ENCODE measurements around the gene PRX.

Gene PRX

GRCh38 chr19:40379446-40380198, 33.6 kb downstream of the PRX start:
- no peak for TF ChIP-seq CTCF (IDR thresholded peaks at IDR 0.05; ENCODE audit: low read length)
- TF ChIP-seq EZH2 (IDR thresholded peaks at IDR 0.05; ENCODE audit: borderline replicate concordance, low read length), result no peak
- no peak overlapping the region for H3K27ac ChIP-seq (ENCODE audit: low read depth, low read length, poor library complexity, severe bottlenecking)

DNA sequence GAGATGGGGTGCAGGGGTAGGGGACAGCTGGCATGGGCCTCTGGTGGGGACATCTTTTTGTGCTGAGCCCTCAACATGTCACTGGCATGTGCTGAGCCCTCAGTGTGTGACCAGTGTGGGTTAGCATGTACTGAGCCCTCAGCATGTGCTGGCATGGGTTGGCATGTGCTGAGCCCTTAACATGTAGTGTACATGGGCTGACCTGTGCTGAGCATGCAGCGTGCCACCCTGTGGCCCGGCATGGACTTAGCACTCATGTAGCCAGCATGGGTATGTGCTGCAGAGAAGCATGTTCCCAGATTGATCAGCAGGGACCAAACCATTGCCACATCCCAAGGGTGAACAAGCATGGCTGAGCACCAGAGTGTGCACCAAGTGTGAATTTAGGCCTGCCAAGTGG, 34.7 kb downstream of the PRX start:
- H3K9me3 ChIP-seq (ENCODE audit: low read length), result no peaks in the 10 kb centered on the region
- H3K36me3 ChIP-seq (ENCODE audit: insufficient read depth, low read length), result no peaks in the 10 kb centered on the region
- H3K79me2 ChIP-seq (ENCODE audit: insufficient read depth, low read length), result no peaks in the 10 kb centered on the region
- no peaks in the 10 kb centered on the region for H3F3A ChIP-seq (ENCODE audit: insufficient read depth, low read length)
- no peaks in the 10 kb centered on the region for H4K20me1 ChIP-seq (ENCODE audit: insufficient read depth, low read length)
- H2AFZ ChIP-seq (ENCODE audit: low read length), result no peak overlapping the region
- 0 out of 2 replicates have a peak, but pooled peaks cover 4% of the 10 kb centered on the region for H3K27me3 ChIP-seq (ENCODE audit: insufficient read depth, low read length)
- no peak overlapping the region for H3K9ac ChIP-seq (ENCODE audit: low read length)
- H3K9me2 ChIP-seq (ENCODE audit: low read depth, low read length), result no peaks in the 10 kb centered on the region
- no peak overlapping the region for H3K4me2 ChIP-seq (ENCODE audit: low read length)
- H3K4me1 ChIP-seq (ENCODE audit: insufficient read depth, low read length, severe bottlenecking), result no peaks in the 10 kb centered on the region
- no peak overlapping the region for H3K4me3 ChIP-seq (ENCODE audit: low read depth, low read length, poor library complexity, severe bottlenecking)
- TF ChIP-seq EZH2 (IDR thresholded peaks at IDR 0.05; ENCODE audit: borderline replicate concordance, low read length) (no peak), CTCF (IDR thresholded peaks at IDR 0.05; ENCODE audit: low read length) (no peak)
- no peak overlapping the region for H3K27ac ChIP-seq (ENCODE audit: low read depth, low read length, poor library complexity, severe bottlenecking)

More at GRCh38 chr19:40379446-40380198, 33.6 kb downstream of the PRX start:
- Histone ChIP-seq H4K20me1 (ENCODE audit: insufficient read depth, low read length) (no peaks in the 10 kb centered on the region), H3K36me3 (ENCODE audit: insufficient read depth, low read length) (no peaks in the 10 kb centered on the region), H3F3A (ENCODE audit: insufficient read depth, low read length) (no peaks in the 10 kb centered on the region), H3K79me2 (ENCODE audit: insufficient read depth, low read length) (no peaks in the 10 kb centered on the region), H3K4me2 (ENCODE audit: low read length) (no peak overlapping the region), H2AFZ (ENCODE audit: low read length) (no peak overlapping the region), H3K9me3 (ENCODE audit: low read length) (no peaks in the 10 kb centered on the region), H3K9me2 (ENCODE audit: low read depth, low read length) (no peaks in the 10 kb centered on the region), H3K9ac (ENCODE audit: low read length) (no peak overlapping the region), H3K4me1 (ENCODE audit: insufficient read depth, low read length, severe bottlenecking) (no peaks in the 10 kb centered on the region), H3K27me3 (ENCODE audit: insufficient read depth, low read length) (0 out of 2 replicates have a peak, but pooled peaks cover 4% of the 10 kb centered on the region), H3K4me3 (ENCODE audit: low read depth, low read length, poor library complexity, severe bottlenecking) (no peak overlapping the region)

DNA sequence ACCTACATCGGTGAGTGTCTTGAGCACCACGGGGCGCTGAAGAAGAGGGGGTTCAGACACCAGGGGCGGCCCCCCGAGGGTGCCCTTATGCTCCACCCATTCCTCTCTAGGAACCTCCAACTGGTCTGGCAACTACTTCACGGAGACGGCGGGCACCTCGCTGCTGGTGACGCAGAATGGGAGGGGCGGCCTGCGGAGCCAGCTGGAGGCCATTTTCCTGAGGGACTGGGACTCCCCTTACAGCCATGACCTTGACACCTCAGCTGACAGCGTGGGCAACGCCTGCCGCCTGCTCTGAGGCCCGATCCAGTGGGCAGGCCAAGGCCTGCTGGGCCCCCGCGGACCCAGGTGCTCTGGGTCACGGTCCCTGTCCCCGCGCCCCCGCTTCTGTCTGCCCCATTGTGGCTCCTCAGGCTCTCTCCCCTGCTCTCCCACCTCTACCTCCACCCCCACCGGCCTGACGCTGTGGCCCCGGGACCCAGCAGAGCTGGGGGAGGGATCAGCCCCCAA, 35.2 kb downstream of the PRX start:
- TF ChIP-seq CTCF (IDR thresholded peaks at IDR 0.05; ENCODE audit: low read length), result no peak
- no peak for TF ChIP-seq EZH2 (IDR thresholded peaks at IDR 0.05; ENCODE audit: borderline replicate concordance, low read length)
- Histone ChIP-seq H4K20me1 (ENCODE audit: insufficient read depth, low read length) (no peaks in the 10 kb centered on the region), H3K9me3 (ENCODE audit: low read length) (no peaks in the 10 kb centered on the region), H3K27me3 (ENCODE audit: insufficient read depth, low read length) (0 out of 2 replicates have a peak, but pooled peaks cover 4% of the 10 kb centered on the region), H3K4me2 (ENCODE audit: low read length) (no peak overlapping the region), H3K4me3 (ENCODE audit: low read depth, low read length, poor library complexity, severe bottlenecking) (no peak overlapping the region), H3K4me1 (ENCODE audit: insufficient read depth, low read length, severe bottlenecking) (no peaks in the 10 kb centered on the region), H2AFZ (ENCODE audit: low read length) (no peak overlapping the region), H3K9me2 (ENCODE audit: low read depth, low read length) (no peaks in the 10 kb centered on the region), H3K27ac (ENCODE audit: low read depth, low read length, poor library complexity, severe bottlenecking) (no peak overlapping the region), H3K36me3 (ENCODE audit: insufficient read depth, low read length) (no peaks in the 10 kb centered on the region), H3K79me2 (ENCODE audit: insufficient read depth, low read length) (no peaks in the 10 kb centered on the region), H3K9ac (ENCODE audit: low read length) (no peak overlapping the region), H3F3A (ENCODE audit: insufficient read depth, low read length) (no peaks in the 10 kb centered on the region)

All from OCI-LY1 (cell line).